ENCODE data around the gene TMEM201. TPM values are rescaled to one million over a fixed set of nuclear protein-coding genes. Genes with fewer than 3 reads are reported as not detected.

The TMEM201 gene
- total and polyA plus RNA-seq, 9 of the 15 experiments (the other 6 are each of a cell fraction or from before 2014, with no cell fraction given): 0.42 to 51.3 (median 7.4) TPM

DNA sequence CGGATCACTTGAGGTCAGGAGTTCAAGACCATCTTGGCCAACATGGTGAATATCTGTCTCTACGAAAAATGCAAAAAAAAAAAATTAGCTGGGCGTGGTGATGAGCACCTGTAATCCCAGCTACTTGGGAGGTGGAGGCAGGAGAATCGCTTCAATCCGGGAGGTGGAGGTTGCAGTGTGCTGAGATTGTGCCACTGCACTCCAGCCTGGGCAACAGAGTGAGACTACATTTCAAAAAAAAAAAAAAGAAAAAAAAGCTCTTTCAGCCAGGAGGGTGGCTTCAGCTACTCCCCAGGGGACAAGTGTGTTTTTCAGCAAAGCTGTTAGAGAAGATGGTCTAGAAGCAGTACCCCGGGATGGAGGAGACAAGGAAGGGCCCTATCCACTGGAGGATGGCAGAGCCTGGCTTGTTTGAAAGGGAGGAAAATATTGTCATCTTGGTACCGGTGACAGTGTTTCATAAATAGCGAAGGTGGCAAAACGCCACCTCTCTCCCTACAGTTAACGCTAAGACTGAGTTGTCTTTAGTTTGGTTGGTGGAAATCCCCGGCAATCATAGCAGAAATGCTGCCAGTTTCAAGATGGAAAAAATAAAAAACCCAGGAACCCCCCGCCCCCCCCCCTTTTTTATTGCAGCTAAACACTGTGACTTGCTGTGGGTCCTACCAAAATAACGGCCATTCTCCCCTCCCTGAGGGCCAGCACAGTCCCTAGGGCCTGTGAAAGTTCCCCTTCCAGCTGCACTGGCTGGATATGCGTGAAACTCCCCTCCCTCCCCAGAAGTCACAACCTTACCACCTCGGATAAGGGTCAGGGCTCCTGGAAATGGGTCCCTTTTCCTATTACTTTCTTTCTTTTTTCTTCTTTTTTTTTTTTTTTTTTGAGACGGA, 66.4 kb downstream of the TMEM201 start (continued):
- TF ChIP-seq ZBTB5 (IDR thresholded peaks at IDR 0.05): peak; percentile 74; the same call in 1 of the 2 replicates
- TF ChIP-seq PHF21A (IDR thresholded peaks at IDR 0.05; ENCODE audit: borderline replicate concordance, low read depth): no peak
- TF ChIP-seq BCL6 (CRISPR knock-in tag; IDR thresholded peaks at IDR 0.05): no peak
- no peak for TF ChIP-seq SIX5 (IDR thresholded peaks at IDR 0.05; ENCODE audit: borderline replicate concordance in 1 of 2, insufficient read depth in 1 of 2, low read depth in 1 of 2, low read length in 2 of 2)
- TF ChIP-seq EP400 (IDR thresholded peaks at IDR 0.05): no peak
- TF ChIP-seq MAFG (tag; conservative IDR thresholded peaks at IDR 0.05): no peak
- no peak for TF ChIP-seq MXI1 (IDR thresholded peaks at IDR 0.05; ENCODE audit: low read depth, low read length)
- no peak for TF ChIP-seq NR2C2 (CRISPR knock-in tag; IDR thresholded peaks at IDR 0.05)
- no peak for TF ChIP-seq NR2C2 (tag; IDR thresholded peaks at IDR 0.05)
- TF ChIP-seq, protein P1, sequence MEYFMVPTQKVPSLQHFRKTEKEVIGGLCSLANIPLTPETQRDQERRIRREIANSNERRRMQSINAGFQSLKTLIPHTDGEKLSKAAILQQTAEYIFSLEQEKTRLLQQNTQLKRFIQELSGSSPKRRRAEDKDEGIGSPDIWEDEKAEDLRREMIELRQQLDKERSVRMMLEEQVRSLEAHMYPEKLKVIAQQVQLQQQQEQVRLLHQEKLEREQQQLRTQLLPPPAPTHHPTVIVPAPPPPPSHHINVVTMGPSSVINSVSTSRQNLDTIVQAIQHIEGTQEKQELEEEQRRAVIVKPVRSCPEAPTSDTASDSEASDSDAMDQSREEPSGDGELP (CRISPR knock-in tag; IDR thresholded peaks at IDR 0.05; ENCODE audit: borderline replicate concordance): no peak
- TF ChIP-seq ZC3H4 (CRISPR knock-in tag; IDR thresholded peaks at IDR 0.05; ENCODE audit: borderline replicate concordance): no peak
- TF ChIP-seq ZNF551 (CRISPR knock-in tag; IDR thresholded peaks at IDR 0.05): no peak
- TF ChIP-seq TAL1 (IDR thresholded peaks at IDR 0.05): peak; percentile 25; the same call in 1 of the 2 replicates

Data from K562 (cell line).